Mesothelial cell of epicardium (in vitro differentiated cells): Measurements from ENCODE around the gene TRMT11. TPM values are rescaled to one million over a fixed set of nuclear protein-coding genes. Genes with fewer than 3 reads are reported as not detected.

ENCODE experiments used
- DNase-seq, 2 experiments: peaks; one replicate each; pipeline ENCODE4 v3.0.0; 2021; ENCODE audit warnings: low spot score in 2 of 2; ENCODE audit not compliant: unreplicated experiment in 2 of 2
- H3K27ac Mint-ChIP-seq: 2 replicates; pipeline ENCODE4 v1.8.0; 2021; ENCODE audit warnings: mixed read lengths
- H3K27me3 Mint-ChIP-seq: 2 replicates; pipeline ENCODE4 v1.8.0; 2021; ENCODE audit warnings: low read depth, mixed read lengths
- H3K36me3 Mint-ChIP-seq: 2 replicates; pipeline ENCODE4 v1.8.0; 2021; ENCODE audit warnings: mixed read lengths
- H3K4me1 Mint-ChIP-seq: 2 replicates; pipeline ENCODE4 v1.8.0; 2021; ENCODE audit warnings: mixed read lengths
- H3K4me3 Mint-ChIP-seq: 2 replicates; pipeline ENCODE4 v1.8.0; 2021; ENCODE audit warnings: mild to moderate bottlenecking, moderate library complexity, mixed read lengths
- H3K9me3 Mint-ChIP-seq: 2 replicates; pipeline ENCODE4 v1.8.0; 2021; ENCODE audit warnings: mixed read lengths
- total RNA-seq: library from RNA; stranded (reverse); gene quantifications from 3 replicates; pipeline ENCODE4 v1.2.1, GENCODE V29; 2021
- TF ChIP-seq, protein P1 (sequence below): fragments of 200-600 bp; sonication (generic); IDR thresholded peaks from one replicate; pipeline ENCODE4 v1.5.0; 2021; ENCODE audit warnings: antibody characterized with exemption; ENCODE audit not compliant: unreplicated experiment

The TRMT11 gene
- total RNA-seq, 1 donor from 2014 or later = 31.8 TPM

DNA sequence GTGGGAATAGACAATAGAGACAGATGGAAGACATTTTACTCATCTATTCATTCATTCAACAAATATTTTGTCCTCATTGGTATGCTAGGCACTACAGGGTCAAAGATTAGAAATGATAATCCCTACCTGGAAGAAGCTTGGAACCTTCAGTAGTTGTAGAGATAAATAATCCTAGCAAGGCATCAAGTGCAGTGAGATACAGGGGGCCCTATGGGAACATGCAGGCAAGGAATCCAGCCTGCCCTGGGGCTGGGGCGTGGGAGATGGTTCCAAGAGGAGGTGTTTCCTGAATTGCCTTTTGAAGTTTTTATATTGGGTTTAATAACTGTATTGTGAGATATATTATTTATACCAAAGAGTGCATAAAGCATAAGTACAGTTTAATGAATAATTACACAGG is 64.5 kb downstream of the TRMT11 start:
- peaks cover 60% of the 10 kb centered on the region for H3K36me3 Mint-ChIP-seq
- H3K27me3 Mint-ChIP-seq = no peaks in the 10 kb centered on the region
- no peaks in the 10 kb centered on the region for H3K9me3 Mint-ChIP-seq
- H3K4me3 Mint-ChIP-seq = no peak overlapping the region
- H3K27ac Mint-ChIP-seq = no peak overlapping the region
- peaks cover 8% of the 10 kb centered on the region for H3K4me1 Mint-ChIP-seq
- TF ChIP-seq, protein P1, sequence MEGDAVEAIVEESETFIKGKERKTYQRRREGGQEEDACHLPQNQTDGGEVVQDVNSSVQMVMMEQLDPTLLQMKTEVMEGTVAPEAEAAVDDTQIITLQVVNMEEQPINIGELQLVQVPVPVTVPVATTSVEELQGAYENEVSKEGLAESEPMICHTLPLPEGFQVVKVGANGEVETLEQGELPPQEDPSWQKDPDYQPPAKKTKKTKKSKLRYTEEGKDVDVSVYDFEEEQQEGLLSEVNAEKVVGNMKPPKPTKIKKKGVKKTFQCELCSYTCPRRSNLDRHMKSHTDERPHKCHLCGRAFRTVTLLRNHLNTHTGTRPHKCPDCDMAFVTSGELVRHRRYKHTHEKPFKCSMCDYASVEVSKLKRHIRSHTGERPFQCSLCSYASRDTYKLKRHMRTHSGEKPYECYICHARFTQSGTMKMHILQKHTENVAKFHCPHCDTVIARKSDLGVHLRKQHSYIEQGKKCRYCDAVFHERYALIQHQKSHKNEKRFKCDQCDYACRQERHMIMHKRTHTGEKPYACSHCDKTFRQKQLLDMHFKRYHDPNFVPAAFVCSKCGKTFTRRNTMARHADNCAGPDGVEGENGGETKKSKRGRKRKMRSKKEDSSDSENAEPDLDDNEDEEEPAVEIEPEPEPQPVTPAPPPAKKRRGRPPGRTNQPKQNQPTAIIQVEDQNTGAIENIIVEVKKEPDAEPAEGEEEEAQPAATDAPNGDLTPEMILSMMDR = no peak
- DNase-seq = no peak

DNA sequence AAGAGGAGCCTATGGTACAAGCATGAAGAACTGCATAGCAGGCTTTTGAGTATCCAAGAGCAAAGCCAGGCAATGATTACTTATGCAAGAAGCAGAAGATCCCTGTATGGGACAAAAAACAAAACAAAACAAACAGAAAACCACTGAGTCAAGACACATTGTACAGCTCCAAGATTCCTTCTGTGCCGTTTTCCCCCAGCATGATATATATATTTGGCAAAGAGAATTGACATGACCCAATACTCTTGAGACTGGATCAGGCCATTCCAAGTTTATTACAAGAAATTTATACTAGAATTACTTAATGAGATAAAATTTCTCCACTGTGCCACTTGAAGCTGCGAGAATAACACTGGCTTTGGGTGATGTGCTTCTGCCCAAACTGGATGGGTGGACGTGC is 65.5 kb downstream of the TRMT11 start:
- peaks cover 53% of the 10 kb centered on the region for H3K36me3 Mint-ChIP-seq
- DNase-seq = no peak
- H3K9me3 Mint-ChIP-seq = no peaks in the 10 kb centered on the region
- TF ChIP-seq, protein P1 = no peak
- H3K27ac Mint-ChIP-seq = no peak overlapping the region
- no peaks in the 10 kb centered on the region for H3K27me3 Mint-ChIP-seq
- peaks cover 8% of the 10 kb centered on the region for H3K4me1 Mint-ChIP-seq
- no peak overlapping the region for H3K4me3 Mint-ChIP-seq

GRCh38 chr6:126052485-126052884 is 66.1 kb downstream of the TRMT11 start:
- H3K4me3 Mint-ChIP-seq = no peak overlapping the region

DNA sequence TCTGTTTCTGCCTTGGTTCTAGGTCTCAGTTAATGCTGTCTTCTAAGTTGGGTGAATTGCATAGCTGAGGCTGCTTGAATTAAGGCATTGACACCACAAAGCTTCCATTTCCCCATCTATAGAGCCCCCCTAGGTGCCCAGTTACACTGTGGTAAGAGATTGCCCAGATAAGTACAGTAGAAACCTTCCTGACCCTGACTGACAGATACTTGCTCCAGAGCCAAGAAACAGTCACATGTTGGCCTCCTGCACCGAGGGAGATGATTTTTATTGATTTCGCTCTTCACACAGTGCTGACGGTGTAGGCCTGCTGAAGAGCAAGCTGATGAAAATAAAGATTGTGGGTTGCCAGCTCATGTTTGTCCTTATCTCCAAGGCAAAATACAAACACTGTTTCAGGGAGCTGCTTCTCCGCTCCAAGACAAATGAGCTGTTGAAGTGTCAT is 67.9 kb downstream of the TRMT11 start:
- H3K9me3 Mint-ChIP-seq = no peaks in the 10 kb centered on the region
- no peak overlapping the region for H3K27ac Mint-ChIP-seq
- H3K36me3 Mint-ChIP-seq = peaks cover 33% of the 10 kb centered on the region
- H3K27me3 Mint-ChIP-seq = no peaks in the 10 kb centered on the region
- TF ChIP-seq, protein P1 = no peak
- no peak for DNase-seq
- H3K4me1 Mint-ChIP-seq = peaks cover 8% of the 10 kb centered on the region
- H3K4me3 Mint-ChIP-seq = no peak overlapping the region

More at GRCh38 chr6:126052485-126052884, 66.1 kb downstream of the TRMT11 start:
- peaks cover 47% of the 10 kb centered on the region for H3K36me3 Mint-ChIP-seq
- TF ChIP-seq, protein P1 = no peak
- H3K9me3 Mint-ChIP-seq = no peaks in the 10 kb centered on the region
- peaks cover 8% of the 10 kb centered on the region for H3K4me1 Mint-ChIP-seq
- H3K27me3 Mint-ChIP-seq = no peaks in the 10 kb centered on the region
- no peak overlapping the region for H3K27ac Mint-ChIP-seq
- DNase-seq = no peak

DNA sequence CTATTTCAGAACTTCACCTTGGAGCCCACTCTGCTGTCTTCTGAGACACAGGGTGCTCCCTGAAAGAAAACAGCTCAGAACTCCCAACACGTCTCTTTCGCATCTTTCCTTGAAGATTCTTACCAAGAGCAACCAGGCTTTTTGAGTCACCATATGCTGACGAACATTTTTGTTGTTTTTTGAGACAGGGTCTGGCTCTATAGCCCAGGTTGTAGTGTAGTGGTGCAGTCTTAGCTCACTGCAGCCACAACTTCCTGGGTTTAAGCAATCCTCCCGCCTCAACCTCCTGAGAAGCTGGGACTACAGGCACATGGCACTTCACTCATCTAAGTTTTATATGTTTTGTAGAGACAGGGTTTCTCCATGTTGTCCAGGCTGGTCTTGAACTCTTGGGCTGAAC is 68.5 kb downstream of the TRMT11 start:
- TF ChIP-seq, protein P1 = no peak
- H3K27ac Mint-ChIP-seq = no peak overlapping the region
- H3K9me3 Mint-ChIP-seq = no peaks in the 10 kb centered on the region
- DNase-seq = no peak
- no peaks in the 10 kb centered on the region for H3K27me3 Mint-ChIP-seq
- peaks cover 8% of the 10 kb centered on the region for H3K4me1 Mint-ChIP-seq
- no peak overlapping the region for H3K4me3 Mint-ChIP-seq
- H3K36me3 Mint-ChIP-seq = peaks cover 28% of the 10 kb centered on the region

DNA sequence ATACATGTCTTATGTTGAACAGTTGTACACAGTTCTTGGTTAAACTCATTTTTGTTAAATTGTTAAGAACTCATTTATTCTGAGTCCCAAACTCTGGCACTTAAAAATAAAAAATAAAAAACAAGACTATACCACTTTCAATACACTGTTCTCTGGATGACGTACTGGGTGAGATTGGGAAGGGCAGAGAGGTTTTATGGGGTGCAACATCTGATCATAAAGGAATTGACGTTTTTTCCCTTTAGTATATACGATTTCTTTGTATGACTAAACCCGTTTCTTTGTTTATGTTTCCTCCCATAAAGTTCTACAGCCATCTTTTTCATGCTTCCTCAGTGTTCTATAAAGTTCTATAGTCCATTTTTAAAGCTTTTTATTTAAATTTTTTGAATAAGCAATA is 69.1 kb downstream of the TRMT11 start:
- H3K9me3 Mint-ChIP-seq = no peaks in the 10 kb centered on the region
- no peak overlapping the region for H3K27ac Mint-ChIP-seq
- peaks cover 32% of the 10 kb centered on the region for H3K36me3 Mint-ChIP-seq
- TF ChIP-seq, protein P1 = no peak
- DNase-seq = no peak
- H3K4me1 Mint-ChIP-seq = peaks cover 8% of the 10 kb centered on the region
- H3K4me3 Mint-ChIP-seq = no peak overlapping the region
- H3K27me3 Mint-ChIP-seq = no peaks in the 10 kb centered on the region
